ENCODE results near the gene XRCC3.
"Not testable (repeated sequence)": the region's sequence is repeated elsewhere in the genome, so short reads cannot be mapped to it uniquely, and the experiment has no call there.

XRCC3 gene

GRCh38 chr14:103705118-103705503, 10.1 kb downstream of the XRCC3 start:
- no peak for DNase-seq

GRCh38 chr14:103704708-103705107, 10.5 kb downstream of the XRCC3 start:
- DNase-seq, result no peak

DNA sequence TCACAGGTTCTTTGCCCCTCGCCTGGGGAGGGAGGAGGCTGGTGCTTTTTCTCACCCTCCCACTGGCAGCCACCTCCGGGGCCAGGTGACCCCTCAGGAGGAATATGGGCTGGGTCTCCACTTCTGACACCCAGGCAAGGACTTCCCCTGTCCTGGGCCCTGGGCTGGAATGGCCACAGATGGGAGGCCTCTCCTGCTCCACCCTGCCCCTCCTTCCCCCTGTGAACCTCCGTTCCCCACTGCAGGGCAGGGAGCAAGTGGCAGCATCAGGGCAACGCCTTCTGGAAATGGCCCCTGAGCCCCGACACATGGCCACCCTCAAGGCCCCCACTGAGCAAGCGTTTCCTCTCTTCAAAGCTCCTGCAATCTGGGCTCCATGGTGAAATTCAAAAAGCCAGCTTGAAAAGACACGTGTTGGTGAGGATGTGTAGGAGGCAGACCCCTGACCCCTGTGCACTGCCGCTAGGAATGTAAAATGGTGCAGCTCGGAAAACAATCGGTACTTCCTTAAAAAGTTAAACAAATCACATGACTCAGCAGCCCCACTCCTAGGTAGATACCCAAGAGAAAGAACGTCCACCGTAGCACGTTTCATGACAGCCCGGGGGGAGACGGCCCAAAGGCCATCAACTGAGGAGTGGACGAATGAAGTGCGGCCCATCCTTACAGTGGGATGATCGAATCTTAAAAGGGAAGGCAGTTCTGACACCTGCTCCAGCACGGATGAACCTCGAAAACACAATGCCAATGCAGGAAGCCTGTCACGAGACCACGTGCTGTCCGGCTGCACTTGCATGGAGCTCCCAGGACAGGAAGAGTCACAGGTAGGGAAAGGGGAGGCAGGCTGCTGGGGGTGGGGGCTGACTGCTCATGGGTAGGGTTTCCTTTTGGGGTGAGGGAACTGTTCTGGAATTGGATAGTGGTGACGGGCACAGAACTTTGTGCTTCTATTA, 11.5 kb downstream of the XRCC3 start:
- no peak for DNase-seq

DNA sequence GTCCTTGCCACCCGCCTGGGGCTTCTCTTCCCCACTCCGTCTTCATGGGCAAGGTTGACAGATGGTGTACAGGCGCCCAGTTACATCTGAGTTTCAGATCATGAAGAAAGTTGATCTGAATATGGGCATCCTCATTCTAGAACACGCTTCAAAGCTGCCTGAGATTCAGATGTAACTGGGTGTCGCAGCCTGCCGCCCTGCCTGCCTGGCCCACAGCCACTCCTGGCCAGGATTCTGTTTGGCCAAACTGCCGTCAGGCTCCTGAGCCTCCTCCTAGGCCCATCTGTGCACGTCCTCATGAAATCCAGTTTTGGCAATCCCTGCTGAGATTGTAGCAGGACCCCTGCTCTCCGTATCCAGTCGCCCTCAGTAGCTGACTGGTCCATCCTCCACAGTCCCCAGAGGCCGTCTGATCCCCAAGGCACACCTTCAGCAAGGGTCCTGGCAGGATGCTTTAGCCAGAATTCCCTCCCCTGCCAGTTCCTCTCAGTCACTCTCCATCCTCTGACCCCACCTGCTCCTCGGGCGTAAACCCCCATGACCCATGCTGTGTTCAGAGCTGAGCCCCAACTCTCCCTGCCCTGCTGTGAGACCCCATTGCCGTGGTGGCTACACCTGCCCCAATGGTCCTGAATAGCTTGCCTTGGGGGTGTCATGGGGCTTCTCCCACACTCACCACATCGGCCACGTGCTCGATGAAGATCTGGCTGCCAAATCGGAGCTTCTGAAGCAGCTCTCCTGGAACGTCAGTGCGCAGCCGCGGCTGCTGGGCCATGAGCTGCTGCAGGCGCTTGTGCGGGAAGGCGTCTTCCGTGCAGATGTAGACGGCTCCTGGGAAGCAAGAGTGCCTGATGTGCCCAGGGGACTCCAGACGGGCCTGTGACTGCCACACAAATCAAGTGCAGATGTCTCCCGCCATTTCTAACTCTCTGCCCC, 12.5 kb downstream of the XRCC3 start:
- no peak for DNase-seq

GRCh38 chr14:103702095-103702494, 13.2 kb downstream of the XRCC3 start:
- DNase-seq, result no peak

- DNase-seq, result no peak
Observed at GRCh38 chr14:103700753-103701490, 14.3 kb downstream of the XRCC3 start.

- DNase-seq, result no peak
Observed at GRCh38 chr14:103699901-103700752, 15.1 kb downstream of the XRCC3 start.

DNA sequence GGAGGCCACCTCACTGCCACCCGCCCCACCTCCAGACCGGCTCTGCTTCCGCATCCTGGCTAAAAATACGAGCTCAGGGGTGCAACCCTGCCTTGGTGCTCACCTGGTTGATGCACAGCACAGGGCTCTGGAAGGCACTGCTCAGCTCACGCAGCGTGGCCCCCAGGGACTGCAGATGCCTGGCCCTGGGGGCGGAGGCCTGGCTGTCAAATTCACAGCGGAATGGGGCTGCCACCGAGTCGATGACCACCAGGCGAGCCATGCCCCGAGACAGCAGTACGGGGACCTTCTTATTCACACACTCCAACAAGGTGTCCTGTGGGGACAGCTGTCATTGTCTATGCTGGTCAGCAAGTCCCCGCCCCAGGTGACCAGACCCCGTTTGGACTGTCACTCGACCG, 16.0 kb downstream of the XRCC3 start:
- DNase-seq, result no peak

DNA sequence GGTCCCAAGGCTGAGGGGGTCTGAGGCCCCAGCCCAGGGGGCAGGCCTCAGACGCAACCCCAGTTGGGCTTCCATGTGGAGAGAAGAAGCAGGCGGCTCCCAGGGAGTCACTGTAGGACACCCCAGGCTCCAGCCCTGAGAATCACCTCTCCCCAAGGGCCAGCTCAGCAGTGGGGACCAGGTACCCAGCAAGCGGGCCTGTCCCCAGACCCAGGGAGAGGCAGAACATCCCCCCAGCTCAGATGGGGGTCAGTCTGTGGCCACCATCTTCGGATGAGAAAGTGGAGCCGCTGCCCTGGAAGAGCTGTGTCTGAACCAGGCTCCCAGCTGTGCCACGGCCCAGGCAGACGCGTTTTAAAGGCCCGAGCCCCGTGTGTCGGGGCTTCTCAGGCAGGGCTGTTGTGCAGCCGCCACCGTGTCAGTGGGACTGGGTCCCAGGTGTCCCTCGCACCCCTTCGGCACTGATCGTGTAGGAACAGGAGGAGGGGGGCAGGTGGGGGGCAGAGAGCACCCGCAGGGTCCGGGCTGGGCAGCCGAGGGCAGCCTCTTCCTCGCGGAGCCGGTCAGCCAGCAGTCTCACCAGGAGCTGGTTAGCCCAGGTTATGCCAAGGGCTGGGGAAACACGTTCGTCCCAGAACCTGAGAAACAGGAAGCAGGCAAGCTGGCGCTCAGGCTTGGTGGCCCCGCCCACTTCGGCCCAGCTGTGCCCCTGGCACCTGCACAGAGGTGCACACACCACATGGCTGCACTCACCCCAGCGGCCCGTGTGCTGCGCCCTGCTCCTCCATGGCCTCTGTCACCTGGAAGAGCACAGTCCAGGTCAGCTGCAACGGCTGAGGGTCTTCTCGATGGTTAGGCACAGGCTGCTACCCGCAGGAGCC, 16.6 kb downstream of the XRCC3 start:
- peak; percentile 77 for DNase-seq

- no peak for DNase-seq
Observed at GRCh38 chr14:103697603-103698379, 17.5 kb downstream of the XRCC3 start.

DNA sequence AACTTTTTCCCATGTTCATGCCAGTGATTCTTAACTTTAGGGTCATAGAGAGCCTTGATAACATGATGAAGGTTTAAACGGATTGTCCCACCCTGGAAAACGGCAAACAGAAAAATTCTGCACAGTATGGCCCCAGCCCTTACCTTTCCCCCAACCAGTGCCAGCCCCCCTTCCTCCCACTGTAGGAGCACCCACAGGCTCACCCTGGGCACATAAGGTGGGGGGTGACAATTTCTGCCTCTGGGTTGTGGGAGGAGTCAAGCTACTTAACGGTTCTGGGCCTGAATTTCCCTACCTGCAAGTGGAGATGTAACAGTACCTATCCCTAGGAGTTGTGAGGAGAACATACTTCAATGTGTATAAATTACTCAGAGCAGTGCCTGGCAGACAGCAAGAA, 18.0 kb downstream of the XRCC3 start:
- DNase-seq, result no peak

GRCh38 chr14:103696466-103697071, 18.7 kb downstream of the XRCC3 start:
- DNase-seq, result peak; percentile 70

- DNase-seq, result no peak
Observed at GRCh38 chr14:103696070-103696402, 19.2 kb downstream of the XRCC3 start.

DNA sequence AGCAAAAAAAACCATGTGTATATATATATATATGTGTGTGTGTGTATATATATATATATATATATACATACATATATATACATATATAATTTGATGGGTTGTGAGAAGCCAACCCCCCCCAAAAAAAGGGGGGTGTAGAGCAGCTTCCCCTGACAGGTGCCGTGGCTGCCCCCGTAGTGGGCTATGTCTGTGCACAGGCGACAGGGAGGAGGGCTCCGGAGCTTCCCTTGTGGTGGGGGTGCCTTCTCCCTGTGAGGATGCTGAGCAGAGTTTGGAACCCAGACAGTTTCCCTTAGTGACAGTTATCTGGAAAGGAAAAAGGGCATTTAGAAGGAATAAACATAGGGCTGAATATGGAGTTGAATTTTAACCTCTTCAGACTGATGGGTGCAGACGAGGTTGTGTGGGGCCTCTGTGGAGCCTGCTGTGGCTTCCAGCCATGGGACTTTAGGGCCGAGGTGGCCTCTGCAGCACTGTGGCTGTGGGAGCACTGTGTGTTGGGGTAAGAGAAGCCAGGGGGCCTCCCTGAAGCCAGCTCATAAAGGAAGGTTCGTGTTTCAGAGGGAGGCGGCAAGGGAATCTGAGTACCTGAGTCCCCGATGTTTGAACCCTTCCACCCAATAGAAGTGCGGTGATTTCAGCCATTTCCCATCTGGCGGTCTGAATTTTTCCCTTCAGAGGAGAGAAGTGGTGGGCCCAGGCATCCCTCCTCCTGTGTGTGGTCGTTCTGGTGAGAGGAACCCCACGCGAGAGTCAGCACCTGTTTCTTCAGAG, 19.8 kb downstream of the XRCC3 start:
- no peak for DNase-seq

DNA sequence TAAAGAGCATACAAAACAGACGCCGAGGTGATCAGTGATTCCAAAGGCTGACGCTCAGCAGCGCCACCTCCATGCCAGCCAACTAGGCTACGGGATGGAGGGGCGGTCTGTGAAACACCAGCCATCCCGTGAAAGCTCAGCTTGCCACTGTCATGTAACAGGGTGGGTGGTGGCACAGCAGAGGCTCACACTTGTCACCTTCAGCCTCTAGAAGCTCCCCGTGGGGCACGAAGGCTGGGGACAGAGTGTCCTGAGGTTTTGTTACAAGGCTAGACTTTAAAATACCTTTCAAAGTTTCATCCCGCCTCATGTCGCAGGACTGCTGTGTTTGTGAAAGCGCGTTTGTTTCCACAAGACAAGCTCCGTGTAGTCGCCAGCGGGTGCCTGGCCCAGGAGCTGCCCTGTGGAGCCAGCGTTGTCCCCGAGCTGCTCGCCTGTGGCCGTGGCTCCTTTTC, 20.7 kb downstream of the XRCC3 start:
- DNase-seq, result no peak

DNA sequence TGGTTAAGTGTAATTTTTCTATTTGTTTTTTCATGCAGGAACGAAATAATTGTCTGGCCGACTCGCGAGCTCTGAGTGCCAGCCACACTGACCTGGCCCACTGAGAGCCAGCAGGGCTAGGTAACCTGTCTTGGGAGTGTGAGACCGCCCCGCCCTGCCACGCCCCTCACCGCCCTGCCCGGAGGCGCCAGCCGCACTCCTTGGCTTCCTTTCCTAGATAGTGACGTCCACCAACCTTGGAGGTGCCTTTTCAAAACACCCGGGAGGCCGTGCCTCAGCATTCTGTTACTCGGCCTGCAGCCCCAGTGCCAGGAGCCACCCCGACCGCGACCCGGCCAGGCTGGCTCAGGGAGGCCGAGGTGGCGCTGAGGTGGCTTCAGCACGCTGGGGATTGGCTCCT, 21.7 kb downstream of the XRCC3 start:
- DNase-seq, result no peak

DNA sequence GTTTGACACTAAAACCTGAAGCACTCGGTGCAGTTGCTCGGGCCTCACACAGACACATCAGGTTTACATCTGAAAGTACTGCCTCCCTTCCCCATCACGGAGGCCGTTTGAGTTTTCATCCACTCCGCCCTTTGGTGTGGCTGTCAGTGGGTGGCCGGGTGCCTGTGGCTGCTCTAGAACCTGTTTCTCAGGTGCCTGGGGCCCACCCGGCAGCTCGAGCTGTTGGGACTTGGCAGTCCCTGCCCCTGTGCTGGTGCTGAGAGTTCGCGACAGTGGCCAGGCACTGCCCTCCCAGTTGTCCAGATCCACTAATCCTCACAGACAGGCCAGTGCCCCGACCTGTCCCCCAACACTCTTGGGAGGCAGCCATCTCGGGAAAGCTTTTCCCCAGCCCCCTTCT, 22.4 kb downstream of the XRCC3 start:
- DNase-seq, result no peak

- no peak for DNase-seq
Observed at GRCh38 chr14:103692159-103692558, 23.1 kb downstream of the XRCC3 start.

GRCh38 chr14:103691655-103692054, 23.6 kb downstream of the XRCC3 start:
- not testable (repeated sequence) for DNase-seq
